Measurements from ENCODE around the gene CD101. TPM values are rescaled to one million over a fixed set of nuclear protein-coding genes. Genes with fewer than 3 reads are reported as not detected.

CD101 gene
- total RNA-seq, 1 experiment from 2014 or later: 1.7 TPM

DNA sequence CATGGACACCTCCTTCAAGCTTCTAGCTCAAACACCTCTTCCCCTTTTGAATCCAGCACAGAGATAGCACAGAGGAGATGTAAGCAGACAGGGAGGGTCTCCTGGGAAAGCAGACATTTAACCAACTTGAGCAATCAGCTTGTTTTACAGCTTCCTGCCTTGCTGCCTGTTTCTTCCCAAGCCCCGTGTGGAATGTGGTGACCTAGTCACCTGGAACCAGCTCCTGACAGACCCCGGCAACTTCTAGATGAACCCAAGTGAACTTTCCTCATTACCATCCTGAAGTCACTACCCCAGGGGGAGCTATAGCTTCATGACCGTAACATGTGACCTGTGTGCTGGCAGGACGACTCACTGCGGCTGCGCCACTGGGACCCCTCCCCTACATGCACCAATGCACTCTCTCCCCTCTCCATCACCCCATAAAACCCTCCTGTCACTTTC lies 34.5 kb downstream of the CD101 start:
- Histone ChIP-seq H3K9me3 (ENCODE audit: low read depth, low read length, poor library complexity, severe bottlenecking) (no peaks in the 10 kb centered on the region), H3K27ac (ENCODE audit: low read depth, low read length, poor library complexity, severe bottlenecking) (no peak overlapping the region), H3K27me3 (replicated peaks; ENCODE audit: insufficient read depth, low read depth, low read length, poor library complexity) (no peaks in the 10 kb centered on the region), H3K4me1 (ENCODE audit: insufficient read depth, low read length, poor library complexity, severe bottlenecking) (no peaks in the 10 kb centered on the region), H3K4me3 (ENCODE audit: low read depth, low read length, poor library complexity, severe bottlenecking) (no peak overlapping the region), H3K36me3 (ENCODE audit: insufficient read depth, low read length, poor library complexity, severe bottlenecking) (no peaks in the 10 kb centered on the region)
- CTCF ChIA-PET: no interaction called here
- no peak for DNase-seq (ENCODE audit: low spot score)
- no TSS peak for BruUV-seq (replicated peaks)
- TF ChIP-seq, protein P1, sequence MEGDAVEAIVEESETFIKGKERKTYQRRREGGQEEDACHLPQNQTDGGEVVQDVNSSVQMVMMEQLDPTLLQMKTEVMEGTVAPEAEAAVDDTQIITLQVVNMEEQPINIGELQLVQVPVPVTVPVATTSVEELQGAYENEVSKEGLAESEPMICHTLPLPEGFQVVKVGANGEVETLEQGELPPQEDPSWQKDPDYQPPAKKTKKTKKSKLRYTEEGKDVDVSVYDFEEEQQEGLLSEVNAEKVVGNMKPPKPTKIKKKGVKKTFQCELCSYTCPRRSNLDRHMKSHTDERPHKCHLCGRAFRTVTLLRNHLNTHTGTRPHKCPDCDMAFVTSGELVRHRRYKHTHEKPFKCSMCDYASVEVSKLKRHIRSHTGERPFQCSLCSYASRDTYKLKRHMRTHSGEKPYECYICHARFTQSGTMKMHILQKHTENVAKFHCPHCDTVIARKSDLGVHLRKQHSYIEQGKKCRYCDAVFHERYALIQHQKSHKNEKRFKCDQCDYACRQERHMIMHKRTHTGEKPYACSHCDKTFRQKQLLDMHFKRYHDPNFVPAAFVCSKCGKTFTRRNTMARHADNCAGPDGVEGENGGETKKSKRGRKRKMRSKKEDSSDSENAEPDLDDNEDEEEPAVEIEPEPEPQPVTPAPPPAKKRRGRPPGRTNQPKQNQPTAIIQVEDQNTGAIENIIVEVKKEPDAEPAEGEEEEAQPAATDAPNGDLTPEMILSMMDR (conservative IDR thresholded peaks at IDR 0.05; ENCODE audit: low read depth, low read length): no peak
- TF ChIP-seq EZH2 (IDR thresholded peaks at IDR 0.05; ENCODE audit: borderline replicate concordance, low read depth, low read length, poor library complexity, severe bottlenecking): no peak
- POLR2A ChIA-PET (ENCODE audit: low non-redundant PET): no interaction called here
- intact Hi-C loops (cut with micrococcal nuclease; ENCODE audit: unreplicated experiment): no loop called here

DNA sequence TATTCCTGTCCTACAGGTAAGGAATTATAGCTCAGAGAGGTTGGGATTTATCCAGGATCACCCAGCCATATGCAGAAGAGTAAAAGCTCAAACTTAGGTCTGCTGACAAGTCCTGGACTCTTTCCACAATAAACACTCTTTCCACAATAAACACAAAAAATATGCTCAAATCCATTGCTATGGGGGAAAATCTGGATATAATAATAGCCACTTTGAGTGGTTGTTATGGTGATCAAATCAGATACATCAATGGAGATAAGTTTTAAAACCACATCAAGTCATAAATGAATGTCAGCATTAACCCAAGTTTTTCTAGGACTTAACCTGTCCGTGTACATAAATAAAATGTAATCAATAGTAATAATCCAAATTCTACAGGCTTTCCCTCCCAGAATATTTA lies 36.2 kb downstream of the CD101 start:
- Histone ChIP-seq H3K4me3 (ENCODE audit: low read depth, low read length, poor library complexity, severe bottlenecking) (no peak overlapping the region), H3K36me3 (ENCODE audit: insufficient read depth, low read length, poor library complexity, severe bottlenecking) (no peaks in the 10 kb centered on the region), H3K9me3 (ENCODE audit: low read depth, low read length, poor library complexity, severe bottlenecking) (no peaks in the 10 kb centered on the region), H3K27me3 (replicated peaks; ENCODE audit: insufficient read depth, low read depth, low read length, poor library complexity) (no peaks in the 10 kb centered on the region), H3K27ac (ENCODE audit: low read depth, low read length, poor library complexity, severe bottlenecking) (no peak overlapping the region), H3K4me1 (ENCODE audit: insufficient read depth, low read length, poor library complexity, severe bottlenecking) (no peaks in the 10 kb centered on the region)
- ChIA-PET CTCF (no interaction called here), POLR2A (ENCODE audit: low non-redundant PET) (no interaction called here)
- intact Hi-C loops (cut with micrococcal nuclease; ENCODE audit: unreplicated experiment): no loop called here
- no peak for TF ChIP-seq EZH2 (IDR thresholded peaks at IDR 0.05; ENCODE audit: borderline replicate concordance, low read depth, low read length, poor library complexity, severe bottlenecking)
- TF ChIP-seq, protein P1 (conservative IDR thresholded peaks at IDR 0.05; ENCODE audit: low read depth, low read length): no peak
- no peak for DNase-seq (ENCODE audit: low spot score)
- BruUV-seq (replicated peaks): no TSS peak

GRCh38 chr1:117038236-117038635 lies 36.7 kb downstream of the CD101 start:
- Histone ChIP-seq H3K27ac (ENCODE audit: low read depth, low read length, poor library complexity, severe bottlenecking) (no peak overlapping the region), H3K4me1 (ENCODE audit: insufficient read depth, low read length, poor library complexity, severe bottlenecking) (no peaks in the 10 kb centered on the region), H3K9me3 (ENCODE audit: low read depth, low read length, poor library complexity, severe bottlenecking) (no peaks in the 10 kb centered on the region), H3K4me3 (ENCODE audit: low read depth, low read length, poor library complexity, severe bottlenecking) (no peak overlapping the region), H3K36me3 (ENCODE audit: insufficient read depth, low read length, poor library complexity, severe bottlenecking) (no peaks in the 10 kb centered on the region), H3K27me3 (replicated peaks; ENCODE audit: insufficient read depth, low read depth, low read length, poor library complexity) (no peaks in the 10 kb centered on the region)
- TF ChIP-seq EZH2 (IDR thresholded peaks at IDR 0.05; ENCODE audit: borderline replicate concordance, low read depth, low read length, poor library complexity, severe bottlenecking): no peak
- TF ChIP-seq, protein P1 (conservative IDR thresholded peaks at IDR 0.05; ENCODE audit: low read depth, low read length): no peak
- ChIA-PET CTCF (no interaction called here), POLR2A (ENCODE audit: low non-redundant PET) (no interaction called here)
- DNase-seq (ENCODE audit: low spot score): no peak
- intact Hi-C loops (cut with micrococcal nuclease; ENCODE audit: unreplicated experiment): no loop called here
- BruUV-seq (replicated peaks): no TSS peak

All from A673 (cell line).